Duodenal mucosa (tissue), 2 donors: ENCODE measurements around the gene SIK2.
"Not testable (repeated sequence)": the region's sequence is repeated elsewhere in the genome, so short reads cannot be mapped to it uniquely, and the experiment has no call there.

Experiments
- H3K27ac ChIP-seq: one replicate; pipeline ENCODE4 v1.7.0; 2013; ENCODE audit warnings: low read depth, low read length
- H3K27me3 ChIP-seq, 2 donors: one replicate each; pipeline ENCODE4 v1.7.0; 2013; ENCODE audit warnings: low read length in 2 of 2, control low read depth in 1 of 2; ENCODE audit not compliant: insufficient read depth in 2 of 2, control insufficient read depth in 1 of 2
- H3K36me3 ChIP-seq, 2 donors: one replicate each; pipeline ENCODE4 v1.7.0; 2013; ENCODE audit warnings: low read length in 2 of 2, control low read depth in 1 of 2; ENCODE audit not compliant: insufficient read depth in 2 of 2, control insufficient read depth in 1 of 2
- H3K4me1 ChIP-seq, 2 donors: one replicate each; pipeline ENCODE4 v1.7.0; 2013; ENCODE audit warnings: low read length in 2 of 2, control low read depth in 1 of 2; ENCODE audit not compliant: insufficient read depth in 2 of 2, control insufficient read depth in 1 of 2
- H3K4me3 ChIP-seq, 2 donors: one replicate each; pipeline ENCODE4 v1.7.0; 2013; ENCODE audit warnings: low read length in 2 of 2, low read depth in 1 of 2
- H3K9ac ChIP-seq, 2 donors: one replicate each; pipeline ENCODE4 v1.7.0; 2013; ENCODE audit warnings: low read length in 2 of 2, low read depth in 1 of 2
- H3K9me3 ChIP-seq, 2 donors: one replicate each; pipeline ENCODE4 v1.7.0; 2013; ENCODE audit warnings: low read length in 2 of 2, control low read depth in 1 of 2; ENCODE audit not compliant: control insufficient read depth in 1 of 2

The SIK2 gene

DNA sequence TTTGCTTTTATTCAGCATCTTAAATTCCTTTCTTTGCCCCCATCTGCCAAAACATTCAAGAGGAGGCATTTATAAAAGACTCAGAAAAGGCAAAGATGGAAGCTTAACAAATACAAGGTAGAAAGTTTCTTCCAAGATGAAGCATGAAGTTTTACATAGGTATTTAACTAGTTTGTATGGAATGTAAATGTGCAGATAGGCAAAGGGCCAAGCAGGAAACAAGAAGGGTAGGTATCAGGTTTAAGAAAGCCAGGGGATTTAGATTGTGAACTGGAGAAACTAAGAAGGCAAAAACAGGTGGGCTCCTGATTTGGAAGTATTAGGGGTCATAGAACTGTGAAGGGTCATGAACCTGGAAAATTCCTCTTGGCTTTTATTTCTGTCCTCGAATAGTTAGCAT is 101.3 kb downstream of the SIK2 start:
- Histone ChIP-seq H3K9ac (no peak overlapping the region), H3K36me3 (peaks cover 33 to 48% of the 10 kb centered on the region in 2 donors), H3K4me3 (no peak overlapping the region), H3K9me3 (no peaks in the 10 kb centered on the region), H3K27me3 (no peaks in the 10 kb centered on the region), H3K4me1 (no peaks in the 10 kb centered on the region), H3K27ac (no peak overlapping the region)

DNA sequence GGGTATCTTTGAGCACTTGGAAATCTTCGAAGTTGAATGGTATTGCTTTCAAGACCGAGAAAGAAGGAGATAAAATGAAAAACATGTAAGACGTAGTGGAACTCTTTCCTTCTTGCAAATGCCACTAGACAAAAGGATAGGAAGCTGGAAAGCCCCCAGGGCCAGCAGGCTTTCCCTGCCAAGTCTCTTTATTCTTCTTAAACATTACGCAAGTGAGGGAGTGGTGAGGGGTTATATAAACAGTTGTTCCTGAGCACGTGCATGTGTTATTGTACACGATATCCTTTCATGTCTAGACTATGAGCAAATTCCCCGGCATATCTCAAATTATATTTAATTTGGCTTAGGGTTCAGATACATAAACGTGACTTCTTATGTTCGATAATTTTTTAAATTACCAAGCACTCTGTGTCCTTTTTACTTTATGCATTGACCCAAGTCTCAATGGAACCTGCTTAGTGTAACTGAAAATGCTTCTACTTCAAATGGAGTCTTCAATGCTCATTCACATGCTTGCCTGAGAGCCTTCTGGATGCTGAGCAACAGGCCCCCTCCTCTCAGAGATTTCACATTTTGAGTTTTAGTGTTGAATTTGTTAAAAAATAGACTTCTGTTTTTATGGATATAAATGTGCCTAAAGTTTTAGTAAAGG is 104.9 kb downstream of the SIK2 start:
- H3K27ac ChIP-seq: no peak overlapping the region
- no peaks in the 10 kb centered on the region for H3K9me3 ChIP-seq
- no peaks in the 10 kb centered on the region for H3K27me3 ChIP-seq
- H3K4me3 ChIP-seq: no peak overlapping the region
- peaks cover 41 to 63% of the 10 kb centered on the region in 2 donors for H3K36me3 ChIP-seq
- no peak overlapping the region for H3K9ac ChIP-seq
- H3K4me1 ChIP-seq: no peaks in the 10 kb centered on the region

GRCh38 chr11:111707691-111708067 is 105.4 kb downstream of the SIK2 start:
- Histone ChIP-seq H3K27me3 (no peaks in the 10 kb centered on the region), H3K9ac (no peak overlapping the region), H3K27ac (no peak overlapping the region), H3K4me1 (no peaks in the 10 kb centered on the region), H3K36me3 (peaks cover 42 to 63% of the 10 kb centered on the region in 2 donors), H3K9me3 (no peaks in the 10 kb centered on the region), H3K4me3 (no peak overlapping the region)

DNA sequence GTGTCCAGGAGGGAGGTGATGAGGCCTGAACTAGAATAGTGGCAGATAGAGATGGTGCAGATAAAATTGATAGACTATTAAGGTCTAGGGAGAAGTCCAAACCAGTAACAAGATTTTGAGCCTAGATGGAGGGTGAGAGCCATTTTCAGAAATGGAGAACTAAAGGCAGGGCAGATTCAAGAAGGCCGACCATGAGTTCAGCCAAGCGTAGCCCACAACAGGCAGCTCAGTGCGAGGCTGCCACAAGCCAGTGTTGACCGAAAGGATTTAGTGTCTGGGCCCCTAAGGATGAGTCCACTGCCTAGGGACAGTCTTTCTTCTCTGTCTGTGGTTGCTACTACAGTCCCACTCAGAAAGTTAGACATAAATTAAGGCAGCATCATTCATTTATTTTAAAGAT is 112.3 kb downstream of the SIK2 start:
- H3K36me3 ChIP-seq: peaks cover 11 to 51% of the 10 kb centered on the region in 2 donors
- H3K27me3 ChIP-seq: no peaks in the 10 kb centered on the region
- H3K4me3 ChIP-seq: no peak overlapping the region
- H3K4me1 ChIP-seq: no peaks in the 10 kb centered on the region
- H3K9me3 ChIP-seq: no peaks in the 10 kb centered on the region
- no peak overlapping the region for H3K9ac ChIP-seq
- H3K27ac ChIP-seq: no peak overlapping the region

DNA sequence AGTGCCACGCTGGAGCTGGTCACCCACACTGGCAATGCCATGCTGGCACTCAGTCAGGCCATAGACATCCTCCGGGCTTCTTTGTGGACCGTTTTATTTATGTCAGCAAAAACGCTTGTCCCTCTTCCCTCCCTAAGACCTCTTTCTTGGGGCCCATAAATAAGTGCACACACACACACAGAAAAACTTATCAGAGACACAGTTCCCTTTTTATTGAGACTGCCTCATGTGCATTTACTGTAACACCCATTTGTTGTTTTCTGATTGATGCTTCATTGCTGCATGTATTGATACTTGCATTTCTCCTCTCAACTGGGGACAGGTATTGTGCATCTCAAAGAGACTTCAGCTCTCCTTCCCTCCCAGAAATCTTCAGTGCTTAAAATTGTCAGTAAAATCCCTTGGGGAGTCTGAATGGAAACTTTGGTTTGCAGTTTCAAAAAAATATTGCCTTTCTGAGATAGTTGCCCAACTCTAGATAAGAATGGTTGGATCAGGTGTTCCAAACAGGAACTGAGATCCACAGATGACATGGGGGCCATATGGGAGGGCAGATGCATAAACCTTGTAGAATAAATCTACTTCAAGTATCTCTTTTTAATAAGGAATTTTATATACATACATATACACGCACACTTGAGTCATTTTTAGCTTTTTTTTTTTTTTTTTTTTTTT is 113.0 kb downstream of the SIK2 start:
- no peaks in the 10 kb centered on the region for H3K27me3 ChIP-seq
- H3K27ac ChIP-seq: no peak overlapping the region
- H3K9ac ChIP-seq: no peak overlapping the region
- H3K9me3 ChIP-seq: no peaks in the 10 kb centered on the region
- H3K36me3 ChIP-seq: peaks cover 14 to 54% of the 10 kb centered on the region in 2 donors
- H3K4me1 ChIP-seq: no peaks in the 10 kb centered on the region
- H3K4me3 ChIP-seq: no peak overlapping the region

DNA sequence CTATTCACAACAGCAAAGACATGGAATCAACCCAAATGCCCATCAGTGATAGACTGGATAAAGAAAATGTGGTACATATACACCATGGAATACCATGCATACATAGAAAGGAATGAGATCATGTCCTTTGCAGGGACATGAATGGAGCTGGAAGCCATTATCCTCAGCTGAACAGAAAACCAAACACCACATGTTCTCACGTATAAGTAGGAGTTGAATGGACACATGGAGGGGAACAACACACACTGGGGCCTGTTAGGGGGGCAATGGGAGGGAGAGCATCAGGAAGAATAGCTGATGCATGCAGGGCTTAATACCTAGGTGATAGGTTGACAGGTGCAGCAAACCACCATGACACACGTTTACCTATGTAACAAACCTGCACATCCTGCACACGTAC is 115.4 kb downstream of the SIK2 start:
- H3K9me3 ChIP-seq, H3K4me3 ChIP-seq, H3K4me1 ChIP-seq, H3K27me3 ChIP-seq, H3K27ac ChIP-seq, H3K9ac ChIP-seq: not testable (repeated sequence)
- H3K36me3 ChIP-seq: peaks cover 30 to 59% of the 10 kb centered on the region in 2 donors

GRCh38 chr11:111718436-111718835 is 116.2 kb downstream of the SIK2 start:
- H3K9ac ChIP-seq: no peak overlapping the region
- peaks cover 37 to 60% of the 10 kb centered on the region in 2 donors for H3K36me3 ChIP-seq
- no peaks in the 10 kb centered on the region for H3K9me3 ChIP-seq
- H3K27me3 ChIP-seq: no peaks in the 10 kb centered on the region
- H3K4me3 ChIP-seq: no peak overlapping the region
- peaks cover 0 to 7% of the 10 kb centered on the region in 2 donors for H3K4me1 ChIP-seq
- no peak overlapping the region for H3K27ac ChIP-seq

DNA sequence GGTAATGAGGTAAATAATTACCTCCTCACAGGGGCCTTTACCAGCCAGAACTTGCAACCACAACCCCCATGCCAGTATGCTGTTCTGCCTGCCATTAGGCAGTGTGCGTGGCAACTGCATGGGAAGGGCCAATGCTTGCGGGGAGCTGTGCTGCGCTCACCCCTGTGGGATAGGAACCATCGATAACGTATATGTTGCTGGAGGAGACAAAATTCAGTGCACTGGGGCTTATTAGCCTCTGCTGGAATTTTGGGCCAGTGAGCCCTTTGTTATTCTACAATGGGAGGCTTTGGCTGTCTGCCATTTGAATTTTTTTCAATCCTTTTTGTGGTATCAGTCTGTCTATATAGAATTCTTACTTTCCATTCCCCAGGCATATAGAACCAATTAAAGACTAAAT is 116.6 kb downstream of the SIK2 start:
- peaks cover 39 to 63% of the 10 kb centered on the region in 2 donors for H3K36me3 ChIP-seq
- no peaks in the 10 kb centered on the region for H3K27me3 ChIP-seq
- H3K27ac ChIP-seq: peak overlapping the region; percentile 26
- H3K4me1 ChIP-seq: peaks cover 0 to 7% of the 10 kb centered on the region in 2 donors
- H3K4me3 ChIP-seq: no peak overlapping the region
- H3K9me3 ChIP-seq: no peaks in the 10 kb centered on the region
- no peak overlapping the region for H3K9ac ChIP-seq

DNA sequence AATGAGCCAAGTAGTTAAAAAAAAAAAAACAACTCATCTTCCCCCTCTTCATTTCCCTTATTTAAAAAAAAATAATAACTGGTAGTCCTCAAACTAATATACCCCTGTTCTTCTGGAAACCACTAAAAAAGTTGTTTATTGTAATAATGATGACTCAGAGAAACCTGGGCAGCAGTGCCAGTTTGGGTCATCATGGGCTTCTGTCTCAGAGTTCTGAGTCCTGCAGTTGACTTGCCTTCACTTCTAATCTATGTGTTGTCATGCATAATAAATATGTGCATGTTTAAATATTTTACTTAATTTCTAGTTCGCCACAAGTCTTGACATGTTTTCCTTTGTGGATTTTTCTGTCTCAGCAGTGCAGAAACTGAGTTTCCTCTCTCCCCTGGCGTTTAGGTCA is 117.1 kb downstream of the SIK2 start:
- Histone ChIP-seq H3K27ac (no peak overlapping the region), H3K4me1 (peaks cover 0 to 7% of the 10 kb centered on the region in 2 donors), H3K36me3 (peaks cover 44 to 64% of the 10 kb centered on the region in 2 donors), H3K4me3 (no peak overlapping the region), H3K27me3 (no peaks in the 10 kb centered on the region), H3K9me3 (no peaks in the 10 kb centered on the region), H3K9ac (no peak overlapping the region)

- H3K36me3 ChIP-seq: peaks cover 56 to 70% of the 10 kb centered on the region in 2 donors
Measured at GRCh38 chr11:111720801-111721494, 118.7 kb downstream of the SIK2 start.

More at GRCh38 chr11:111720801-111721494, 118.7 kb downstream of the SIK2 start:
- Histone ChIP-seq H3K9me3 (no peaks in the 10 kb centered on the region), H3K4me3 (no peak overlapping the region), H3K27ac (no peak overlapping the region), H3K9ac (no peak overlapping the region), H3K4me1 (peaks cover 0 to 7% of the 10 kb centered on the region in 2 donors), H3K27me3 (no peaks in the 10 kb centered on the region)
